Gastrocnemius medialis (tissue), 4 donors: Measurements from ENCODE around the gene PPIL1. TPM values are rescaled to one million over a fixed set of nuclear protein-coding genes. Genes with fewer than 3 reads are reported as not detected.

ENCODE experiments used
- ATAC-seq, 2 donors: fragments of 150-250 bp; one replicate each; pipeline ENCODE4 v1.9.1; 2016
- DNase-seq, 2 donors: peaks; one replicate each; pipeline ENCODE4 v3.0.0-alpha.2; 2019
- H3K27ac ChIP-seq, 4 donors: fragments of 200-600 bp; sonication (generic); 1 replicate in 1 of 4; 2 replicates in 3 of 4; pipeline ENCODE4 v1.5.1; 2016 to 2018; ENCODE audit warnings: mild to moderate bottlenecking in 2 of 4, moderate library complexity in 1 of 4
- H3K27me3 ChIP-seq, 3 donors: fragments of 200-600 bp; sonication (generic) in 2 of 3; 1 replicate in 1 of 3; 2 replicates in 2 of 3; pipeline versions ENCODE4 v1.5.1 to v1.6.0; 2016 to 2019; ENCODE audit warnings: mild to moderate bottlenecking in 1 of 3, moderate library complexity in 1 of 3
- H3K36me3 ChIP-seq, 2 donors: fragments of 200-600 bp; sonication (generic) in 1 of 2; one replicate each; pipeline ENCODE4 v1.5.1; 2017 to 2018
- H3K4me1 ChIP-seq, 2 donors: fragments of 200-600 bp; sonication (generic) in 1 of 2; one replicate each; pipeline ENCODE4 v1.5.1; 2016 to 2017; ENCODE audit warnings: mild to moderate bottlenecking in 2 of 2
- H3K4me3 ChIP-seq, 4 donors: fragments of 200-600 bp; sonication (generic) in 3 of 4; 1 replicate in 1 of 4; 2 replicates in 3 of 4; pipeline ENCODE4 v1.5.1; 2016 to 2019; ENCODE audit warnings: mild to moderate bottlenecking in 2 of 4
- H3K9me3 ChIP-seq, 3 donors: fragments of 200-600 bp; sonication (generic) in 2 of 3; 1 replicate in 1 of 3; 2 replicates in 2 of 3; pipeline ENCODE4 v1.5.1; 2016 to 2019
- POLR2A ChIP-seq, 2 donors: fragments of 450-650 bp; IDR thresholded peaks; one replicate each; pipeline ENCODE4 v1.6.1; 2017; ENCODE audit warnings: antibody characterized with exemption in 2 of 2, mild to moderate bottlenecking in 2 of 2, moderate library complexity in 2 of 2
- in situ Hi-C, 4 donors: fragments of 200-750 bp; cut with MboI; loops; one replicate each; pipeline versions ENCODE4 v1.15.0 to v1.8.0; 2017; ENCODE audit warnings: low sequenced_read_pairs in 4 of 4
- intact Hi-C: fragments of 100-400 bp; cut with DNase I; formaldehyde crosslinking; loops from one replicate; pipeline ENCODE4 v1.15.1; 2023; ENCODE audit warnings: low total_unique reads
- total RNA-seq, 4 donors: library from RNA; depleted of rRNA; stranded (reverse); fragments of >200 nt; gene quantifications; one replicate each; pipeline versions ENCODE4 v1.1.0 to v1.2.3, GENCODE V29; 2016
- TF ChIP-seq, protein P1 (sequence below), 5 experiments: fragments of 450-650 bp in 3 of 5; fragments of 200-600 bp in 2 of 5; sonication (generic) in 2 of 5; IDR thresholded peaks in 4 of 5; conservative IDR thresholded peaks in 1 of 5; 1 replicate in 4 of 5; 2 replicates in 1 of 5; pipeline ENCODE4 v1.5.1; 2016 to 2019; ENCODE audit warnings: antibody characterized with exemption in 5 of 5, mild to moderate bottlenecking in 3 of 5, moderate library complexity in 3 of 5

Gene PPIL1
- total RNA-seq, 4 donors from 2014 or later, result 5.4 to 18.7 (median 16.8) TPM

DNA sequence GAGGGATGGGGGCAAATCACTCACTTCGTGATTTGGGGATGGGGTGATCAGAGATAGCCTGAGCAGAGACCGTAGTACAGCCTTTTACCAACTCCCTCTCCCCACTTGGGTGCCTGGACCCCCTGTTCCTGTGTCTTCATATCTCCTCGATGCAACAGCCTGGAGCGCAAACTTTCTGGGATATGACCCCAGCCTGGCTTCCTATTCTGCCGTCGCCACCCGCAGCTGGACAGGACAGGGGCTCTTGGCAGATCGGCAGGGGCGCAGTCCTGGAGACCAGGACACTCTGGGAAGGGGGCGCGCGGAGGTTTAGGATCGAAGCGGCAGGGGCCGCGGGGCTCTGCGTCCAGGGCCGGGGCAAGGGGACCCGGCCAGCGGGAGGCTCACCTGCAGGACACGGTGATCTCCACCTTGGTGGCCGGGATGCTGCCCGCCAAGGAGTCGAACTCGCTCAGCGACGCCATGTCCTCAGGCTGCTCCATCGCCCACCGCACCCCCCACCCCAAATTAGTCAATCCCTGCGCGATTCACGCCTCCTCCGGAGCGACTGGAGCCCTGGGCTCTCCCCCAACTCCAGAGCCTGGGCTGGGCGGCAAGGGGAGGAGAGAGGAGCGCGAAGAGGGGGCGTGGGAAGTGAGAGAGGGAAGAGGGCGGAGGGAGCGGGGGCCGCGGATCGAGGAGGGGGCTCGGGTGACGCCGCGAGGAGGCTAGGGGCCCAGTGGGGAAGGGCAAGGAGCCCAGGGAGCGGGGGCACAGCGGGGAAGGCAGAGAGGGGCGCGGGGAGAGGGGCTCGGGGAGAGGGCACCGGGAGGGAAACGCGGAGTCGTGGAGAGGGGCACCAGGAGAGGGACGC is 35.5 kb downstream of the PPIL1 start, which contains the start of gene CPNE5:
CPNE5 (minus strand) TSS at position 549 of the 853 bp plus-strand sequence; CDS start at position 482, 67 bp downstream.
- ATAC-seq (no peak), DNase-seq (no peak)
- intact Hi-C loops (no loop called here), in situ Hi-C loops (no loop called here)
- Histone ChIP-seq H3K36me3 (no peaks in the 10 kb centered on the region), H3K4me3 (peak within 1 kb of the TSS; percentile 45 to 68 (median 49)), H3K27ac (peak within 1 kb of the TSS in 2 of 4 donors; percentile 48 to 69), H3K27me3 (peaks cover 0 to 3% (median 0%) of the 10 kb centered on the region in 3 donors), H3K9me3 (no peaks in the 10 kb centered on the region), H3K4me1 (peaks cover 38 to 45% of the 10 kb centered on the region in 2 donors)
- TF ChIP-seq, protein P1, sequence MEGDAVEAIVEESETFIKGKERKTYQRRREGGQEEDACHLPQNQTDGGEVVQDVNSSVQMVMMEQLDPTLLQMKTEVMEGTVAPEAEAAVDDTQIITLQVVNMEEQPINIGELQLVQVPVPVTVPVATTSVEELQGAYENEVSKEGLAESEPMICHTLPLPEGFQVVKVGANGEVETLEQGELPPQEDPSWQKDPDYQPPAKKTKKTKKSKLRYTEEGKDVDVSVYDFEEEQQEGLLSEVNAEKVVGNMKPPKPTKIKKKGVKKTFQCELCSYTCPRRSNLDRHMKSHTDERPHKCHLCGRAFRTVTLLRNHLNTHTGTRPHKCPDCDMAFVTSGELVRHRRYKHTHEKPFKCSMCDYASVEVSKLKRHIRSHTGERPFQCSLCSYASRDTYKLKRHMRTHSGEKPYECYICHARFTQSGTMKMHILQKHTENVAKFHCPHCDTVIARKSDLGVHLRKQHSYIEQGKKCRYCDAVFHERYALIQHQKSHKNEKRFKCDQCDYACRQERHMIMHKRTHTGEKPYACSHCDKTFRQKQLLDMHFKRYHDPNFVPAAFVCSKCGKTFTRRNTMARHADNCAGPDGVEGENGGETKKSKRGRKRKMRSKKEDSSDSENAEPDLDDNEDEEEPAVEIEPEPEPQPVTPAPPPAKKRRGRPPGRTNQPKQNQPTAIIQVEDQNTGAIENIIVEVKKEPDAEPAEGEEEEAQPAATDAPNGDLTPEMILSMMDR (IDR thresholded peaks at IDR 0.05 in 4 of 5, conservative IDR thresholded peaks at IDR 0.05 in 1 of 5), result no peak
- no peak for TF ChIP-seq POLR2A (IDR thresholded peaks at IDR 0.05)

GRCh38 chr6:36837686-36838085 is 36.9 kb downstream of the PPIL1 start:
- Histone ChIP-seq H3K4me1 (peaks cover 24 to 31% of the 10 kb centered on the region in 2 donors), H3K4me3 (no peak overlapping the region), H3K27ac (no peak overlapping the region), H3K36me3 (no peaks in the 10 kb centered on the region), H3K9me3 (no peaks in the 10 kb centered on the region), H3K27me3 (peaks cover 0 to 3% (median 0%) of the 10 kb centered on the region in 3 donors)
- no peak for TF ChIP-seq POLR2A (IDR thresholded peaks at IDR 0.05)
- TF ChIP-seq, protein P1 (IDR thresholded peaks at IDR 0.05 in 4 of 5, conservative IDR thresholded peaks at IDR 0.05 in 1 of 5), result no peak
- ATAC-seq, result no peak
- in situ Hi-C loops (no loop called here), intact Hi-C loops (no loop called here)
- DNase-seq, result no peak

- intact Hi-C loops, result no loop called here
- peaks cover 19 to 24% of the 10 kb centered on the region in 2 donors for H3K4me1 ChIP-seq
These were observed 37.6 kb downstream of the PPIL1 start for GRCh38 chr6:36837022-36837339.

GRCh38 chr6:36836111-36837021 is 38.2 kb downstream of the PPIL1 start:
- no peak overlapping the region for H3K4me3 ChIP-seq
- intact Hi-C loops (no loop called here), in situ Hi-C loops (no loop called here)
- TF ChIP-seq, protein P1 (IDR thresholded peaks at IDR 0.05 in 4 of 5, conservative IDR thresholded peaks at IDR 0.05 in 1 of 5), result no peak
- TF ChIP-seq POLR2A (IDR thresholded peaks at IDR 0.05), result no peak
- peaks cover 0 to 3% (median 0%) of the 10 kb centered on the region in 3 donors for H3K27me3 ChIP-seq
- DNase-seq, result no peak
- no peaks in the 10 kb centered on the region for H3K36me3 ChIP-seq
- peaks cover 14 to 18% of the 10 kb centered on the region in 2 donors for H3K4me1 ChIP-seq
- no peak overlapping the region for H3K27ac ChIP-seq
- H3K9me3 ChIP-seq, result no peaks in the 10 kb centered on the region
- ATAC-seq, result no peak

More at GRCh38 chr6:36837022-36837339, 37.6 kb downstream of the PPIL1 start:
- Histone ChIP-seq H3K27ac (no peak overlapping the region), H3K4me3 (no peak overlapping the region), H3K27me3 (peaks cover 0 to 3% (median 0%) of the 10 kb centered on the region in 3 donors), H3K9me3 (no peaks in the 10 kb centered on the region), H3K36me3 (no peaks in the 10 kb centered on the region)
- ATAC-seq (no peak), DNase-seq (no peak)
- TF ChIP-seq, protein P1 (IDR thresholded peaks at IDR 0.05 in 4 of 5, conservative IDR thresholded peaks at IDR 0.05 in 1 of 5), result no peak
- TF ChIP-seq POLR2A (IDR thresholded peaks at IDR 0.05), result no peak
- in situ Hi-C loops, result no loop called here
